Body of pancreas (tissue), 4 donors: Measurements from ENCODE around the gene ARV1. TPM values are rescaled to one million over a fixed set of nuclear protein-coding genes. Genes with fewer than 3 reads are reported as not detected.

Experiments used
- ATAC-seq: fragments of 150-250 bp; one replicate; pipeline ENCODE4 v1.9.1; 2016
- DNase-seq, 4 donors: peaks; one replicate each; pipeline ENCODE4 v3.0.0-alpha.2; 2019
- H3K27ac ChIP-seq, 4 donors: fragments of 200-600 bp; sonication (generic); 1 replicate in 3 of 4; 2 replicates in 1 of 4; pipeline versions ENCODE4 v1.5.1 to v1.6.1; 2016 to 2019; ENCODE audit warnings: mild to moderate bottlenecking in 1 of 4, mixed read lengths in 1 of 4, moderate library complexity in 1 of 4
- H3K27me3 ChIP-seq, 2 donors: fragments of 200-600 bp; sonication (generic); one replicate each; pipeline ENCODE4 v1.6.0; 2016; ENCODE audit warnings: mild to moderate bottlenecking in 1 of 2
- H3K36me3 ChIP-seq, 2 donors: fragments of 200-600 bp; sonication (generic); replicated peaks in 1 of 2; 2 replicates each; pipeline ENCODE4 v1.5.1; 2016; ENCODE audit warnings: low read depth in 2 of 2; ENCODE audit not compliant: insufficient read depth in 1 of 2
- H3K4me1 ChIP-seq: fragments of 200-600 bp; sonication (generic); one replicate; pipeline ENCODE4 v1.6.0; 2016
- H3K4me3 ChIP-seq, 2 donors: fragments of 200-600 bp; sonication (generic); 1 replicate in 1 of 2; 2 replicates in 1 of 2; pipeline ENCODE4 v1.5.1; 2016 to 2019
- H3K9me3 ChIP-seq, 3 donors: fragments of 200-600 bp; sonication (generic); 1 replicate in 2 of 3; 2 replicates in 1 of 3; pipeline ENCODE4 v1.5.1; 2016
- CTCF ChIP-seq, 7 experiments: fragments of 450-650 bp in 4 of 7; fragments of 200-600 bp in 3 of 7; sonication (generic) in 3 of 7; IDR thresholded peaks; one replicate each; pipeline ENCODE4 v1.5.1; 2016 to 2019; ENCODE audit warnings: antibody characterized with exemption in 7 of 7
- POLR2A ChIP-seq, 3 donors: fragments of 450-650 bp; IDR thresholded peaks; one replicate each; pipeline ENCODE4 v1.6.1; 2016; ENCODE audit warnings: antibody characterized with exemption in 3 of 3, mild to moderate bottlenecking in 2 of 3
- WGBS, 2 donors: methylation state at CpG; one replicate each; pipeline ENCODE4 v1.1.5; 2017; 5-methylcytosine and 5-hydroxymethylcytosine counted together
- intact Hi-C: fragments of 100-400 bp; cut with DNase I; formaldehyde crosslinking; loops from one replicate; pipeline ENCODE4 v1.15.1; 2023
- total RNA-seq, 2 donors: library from RNA; depleted of rRNA; stranded (reverse); fragments of >200 nt; gene quantifications; one replicate each; pipeline ENCODE4 v1.1.0, GENCODE V29; 2016

The ARV1 gene
- total RNA-seq, 2 donors from 2014 or later: 11.5 to 23.6 TPM

- H3K4me1 ChIP-seq: peaks cover 29% of the 10 kb centered on the region
- intact Hi-C loops: no loop called here
- no peaks in the 10 kb centered on the region for H3K27me3 ChIP-seq
- H3K27ac ChIP-seq: no peak overlapping the region
- DNase-seq (no peak), ATAC-seq (no peak)
- H3K36me3 ChIP-seq: no peaks in the 10 kb centered on the region
- no peak overlapping the region for H3K4me3 ChIP-seq
- no peaks in the 10 kb centered on the region for H3K9me3 ChIP-seq
- WGBS, 2 donors: 54 to 59% methylated on average over 2 of the region's 2 CpGs
- no peak for TF ChIP-seq CTCF (IDR thresholded peaks at IDR 0.05)
- TF ChIP-seq POLR2A (IDR thresholded peaks at IDR 0.05): no peak
Observed at GRCh38 chr1:230937371-230937770, 41.5 kb upstream of the ARV1 start.

GRCh38 chr1:230938924-230939368 lies 39.9 kb upstream of the ARV1 start:
- intact Hi-C loops: no loop called here
- H3K9me3 ChIP-seq: no peaks in the 10 kb centered on the region
- ATAC-seq: no peak
- H3K4me3 ChIP-seq: no peak overlapping the region
- no peak for DNase-seq
- TF ChIP-seq POLR2A (IDR thresholded peaks at IDR 0.05): no peak
- no peak for TF ChIP-seq CTCF (IDR thresholded peaks at IDR 0.05)
- no peak overlapping the region for H3K27ac ChIP-seq
- H3K4me1 ChIP-seq: peaks cover 29% of the 10 kb centered on the region
- no peaks in the 10 kb centered on the region for H3K27me3 ChIP-seq
- 27 to 44% methylated on average over 2 of the region's 2 CpGs for WGBS, 2 donors
- H3K36me3 ChIP-seq: no peaks in the 10 kb centered on the region

GRCh38 chr1:230939806-230940489 lies 38.9 kb upstream of the ARV1 start:
- Histone ChIP-seq H3K4me1 (peaks cover 29% of the 10 kb centered on the region), H3K9me3 (no peaks in the 10 kb centered on the region), H3K27me3 (no peaks in the 10 kb centered on the region), H3K27ac (no peak overlapping the region), H3K36me3 (no peaks in the 10 kb centered on the region), H3K4me3 (no peak overlapping the region)
- 46 to 57% methylated on average over 4 of the region's 4 CpGs for WGBS, 2 donors
- DNase-seq (no peak), ATAC-seq (no peak)
- TF ChIP-seq POLR2A (IDR thresholded peaks at IDR 0.05) (no peak), CTCF (IDR thresholded peaks at IDR 0.05) (no peak)
- intact Hi-C loops: no loop called here

- intact Hi-C loops: no loop called here
- Histone ChIP-seq H3K4me3 (no peak overlapping the region), H3K4me1 (peaks cover 29% of the 10 kb centered on the region), H3K9me3 (no peaks in the 10 kb centered on the region), H3K27me3 (no peaks in the 10 kb centered on the region), H3K27ac (no peak overlapping the region), H3K36me3 (no peaks in the 10 kb centered on the region)
- DNase-seq (no peak), ATAC-seq (no peak)
- TF ChIP-seq POLR2A (IDR thresholded peaks at IDR 0.05) (no peak), CTCF (IDR thresholded peaks at IDR 0.05) (no peak)
- WGBS, 2 donors: 94 to 100% methylated on average over 1 of the region's 1 CpG
Observed at GRCh38 chr1:230940848-230941247, 38.0 kb upstream of the ARV1 start.

GRCh38 chr1:230943048-230943593 lies 35.8 kb upstream of the ARV1 start:
- TF ChIP-seq CTCF (IDR thresholded peaks at IDR 0.05) (no peak), POLR2A (IDR thresholded peaks at IDR 0.05) (no peak)
- ATAC-seq (no peak), DNase-seq (no peak)
- H3K36me3 ChIP-seq: no peaks in the 10 kb centered on the region
- H3K27ac ChIP-seq: no peak overlapping the region
- intact Hi-C loops: no loop called here
- H3K27me3 ChIP-seq: no peaks in the 10 kb centered on the region
- H3K4me3 ChIP-seq: no peak overlapping the region
- H3K4me1 ChIP-seq: peaks cover 26% of the 10 kb centered on the region
- H3K9me3 ChIP-seq: no peaks in the 10 kb centered on the region
- WGBS, 2 donors: 94 to 98% methylated on average over 2 of the region's 2 CpGs
